ENCODE data around the gene OPA1. TPM values are rescaled to one million over a fixed set of nuclear protein-coding genes. Genes with fewer than 3 reads are reported as not detected.

Gene OPA1
- total and polyA plus RNA-seq, 2 of the 8 experiments (the other 6 are each of a cell fraction or from before 2014, with no cell fraction given): 20.3 to 109 TPM

GRCh38 chr3:193660171-193660570 is 67.2 kb downstream of the OPA1 start (continued):
- no peak for TF ChIP-seq SUZ12 (IDR thresholded peaks at IDR 0.05; ENCODE audit: low read length)
- TF ChIP-seq RAD21 (IDR thresholded peaks at IDR 0.05 in 1 of 2, conservative IDR thresholded peaks at IDR 0.05 in 1 of 2; ENCODE audit: low read depth in 2 of 2, low read length in 2 of 2): no peak
- TF ChIP-seq SP2 (IDR thresholded peaks at IDR 0.05; ENCODE audit: low read length): no peak
- no peak for TF ChIP-seq USF2 (IDR thresholded peaks at IDR 0.05; ENCODE audit: low read length)
- no peak for TF ChIP-seq NRF1 (IDR thresholded peaks at IDR 0.05; ENCODE audit: low read depth, low read length)
- TF ChIP-seq RNF2 (IDR thresholded peaks at IDR 0.05; ENCODE audit: borderline replicate concordance, low read depth, low read length, missing control alignments, poor library complexity, severe bottlenecking): no peak

Measured in H1 (cell line).